HEK293T (cell line): Measurements from ENCODE around the gene MYO15B.

Source experiments
- CTCF ChIA-PET: fragments of 350-600 bp; formaldehyde crosslinking; extraction: SDS; loops from one replicate; lab custom pipeline; 2021; ENCODE audit warnings: antibody characterized with exemption, inconsistent platforms; lab: Yijun Ruan, JAX
- POLR2A ChIA-PET: fragments of 350-600 bp; formaldehyde crosslinking; extraction: SDS; loops from one replicate; lab custom pipeline; 2020; ENCODE audit warnings: antibody characterized with exemption, inconsistent platforms; lab: Yijun Ruan, JAX
- DNase-seq: peaks from one replicate; pipeline ENCODE4 v3.0.0; 2012; ENCODE audit warnings: mixed read lengths; ENCODE audit errors: extremely low spot score
- ARNT ChIP-seq: fragments of 450-650 bp; IDR thresholded peaks from 2 replicates; pipeline ENCODE4 v1.6.1; 2017; ENCODE audit warnings: mild to moderate bottlenecking
- BHLHE40 ChIP-seq: fragments of 450-650 bp; IDR thresholded peaks from 2 replicates; pipeline ENCODE4 v1.6.1; 2016; ENCODE audit warnings: mild to moderate bottlenecking, moderate library complexity, borderline replicate concordance
- CTBP1 ChIP-seq: fragments of 450-650 bp; IDR thresholded peaks from 2 replicates; pipeline ENCODE4 v1.6.1; 2016; ENCODE audit warnings: borderline replicate concordance
- ELF4 ChIP-seq: fragments of 450-650 bp; IDR thresholded peaks from 2 replicates; pipeline ENCODE4 v1.6.1; 2017; ENCODE audit warnings: antibody characterized with exemption
- FOXA1 ChIP-seq: fragments of 450-650 bp; IDR thresholded peaks from 2 replicates; pipeline ENCODE4 v1.6.1; 2016; ENCODE audit warnings: mild to moderate bottlenecking
- FOXK2 ChIP-seq: fragments of 450-650 bp; IDR thresholded peaks from 2 replicates; pipeline ENCODE4 v1.6.1; 2016; ENCODE audit warnings: mild to moderate bottlenecking
- FOXM1 ChIP-seq: fragments of 450-650 bp; IDR thresholded peaks from 2 replicates; pipeline ENCODE4 v1.6.1; 2017; ENCODE audit warnings: mild to moderate bottlenecking, borderline replicate concordance
- HDGF ChIP-seq: fragments of 450-650 bp; IDR thresholded peaks from 2 replicates; pipeline ENCODE4 v1.6.1; 2017; ENCODE audit warnings: antibody characterized with exemption, borderline replicate concordance
- L3MBTL2 ChIP-seq: fragments of 450-650 bp; conservative IDR thresholded peaks from 2 replicates; pipeline ENCODE4 v1.6.1; 2016; ENCODE audit warnings: mild to moderate bottlenecking
- LEF1 ChIP-seq: fragments of 450-650 bp; IDR thresholded peaks from 2 replicates; pipeline ENCODE4 v1.6.1; 2017; ENCODE audit warnings: mild to moderate bottlenecking, borderline replicate concordance
- NFRKB ChIP-seq: fragments of 450-650 bp; IDR thresholded peaks from 2 replicates; pipeline ENCODE4 v1.6.1; 2016; ENCODE audit warnings: mild to moderate bottlenecking, moderate library complexity
- SP1 ChIP-seq: fragments of 450-650 bp; IDR thresholded peaks from 2 replicates; pipeline ENCODE4 v1.6.1; 2017
- SUZ12 ChIP-seq: fragments of 450-650 bp; IDR thresholded peaks from 2 replicates; pipeline ENCODE4 v1.6.1; 2016; ENCODE audit warnings: mild to moderate bottlenecking
- TARDBP ChIP-seq: fragments of 450-650 bp; IDR thresholded peaks from 2 replicates; pipeline ENCODE4 v1.6.1; 2016
- ZNF384 ChIP-seq: fragments of 450-650 bp; IDR thresholded peaks from 2 replicates; pipeline ENCODE4 v1.6.1; 2016
- TF ChIP-seq, protein P1 (sequence below): fragments of 450-650 bp; IDR thresholded peaks from 2 replicates; pipeline ENCODE4 v1.6.1; 2016

The MYO15B gene

DNA sequence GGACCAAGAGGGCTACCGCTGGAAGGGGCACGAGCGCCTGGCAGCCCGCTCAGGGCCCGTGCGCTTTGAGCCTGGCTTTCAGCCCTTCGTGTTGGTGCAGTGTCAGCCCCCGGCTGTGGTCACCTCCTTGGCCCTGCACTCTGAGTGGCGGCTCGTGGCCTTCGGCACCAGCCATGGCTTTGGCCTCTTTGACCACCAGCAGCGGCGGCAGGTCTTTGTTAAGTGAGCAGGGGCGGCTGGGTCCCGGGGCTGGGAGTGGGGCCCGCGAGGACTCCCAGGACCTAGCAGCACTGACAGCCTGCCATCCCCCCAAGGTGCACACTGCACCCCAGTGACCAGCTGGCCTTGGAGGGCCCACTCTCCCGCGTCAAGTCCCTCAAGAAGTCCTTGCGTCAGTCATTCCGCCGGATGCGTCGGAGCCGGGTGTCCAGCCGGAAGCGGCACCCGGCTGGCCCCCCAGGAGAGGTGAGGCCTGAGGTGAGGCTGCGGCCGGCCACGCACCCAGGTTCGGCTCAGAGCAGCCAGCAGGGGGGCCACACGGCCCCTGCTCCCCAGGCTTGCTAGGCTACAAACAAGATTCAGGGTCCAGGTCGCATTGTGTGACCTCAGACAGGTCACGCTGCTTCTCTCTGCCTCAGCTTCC lies 17.4 kb upstream of the MYO15B start:
- ChIA-PET POLR2A (no interaction called here), CTCF (no interaction called here)
- TF ChIP-seq BHLHE40 (no peak), FOXM1 (no peak), TARDBP (no peak), NFRKB (no peak), SUZ12 (no peak), HDGF (no peak)
- DNase-seq, result no peak

DNA sequence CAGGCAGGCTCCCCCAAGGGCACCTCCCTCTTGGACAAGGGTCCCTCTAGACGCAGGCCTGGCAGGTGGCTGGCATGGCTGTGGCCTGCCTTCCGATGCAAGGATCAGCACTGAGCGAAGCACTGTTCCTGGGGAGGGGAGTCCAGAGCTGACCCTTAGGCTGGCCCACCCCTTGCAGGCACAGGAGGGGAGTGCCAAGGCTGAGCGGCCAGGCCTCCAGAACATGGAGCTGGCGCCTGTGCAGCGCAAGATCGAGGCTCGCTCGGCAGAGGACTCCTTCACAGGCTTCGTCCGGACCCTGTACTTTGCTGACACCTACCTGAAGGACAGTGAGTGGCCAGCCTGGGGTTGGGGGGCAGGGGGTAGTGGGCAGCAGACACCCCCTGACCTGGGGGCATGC lies 16.8 kb upstream of the MYO15B start:
- no peak for DNase-seq
- ChIA-PET CTCF (no interaction called here), POLR2A (interaction anchor here (0.8 kb wide), 1 partner anchor 96 kb away, joined by 3 read pairs; the partner anchor contains the start of genes RECQL5 and SAP30BP)
- no peak for TF ChIP-seq SUZ12
- TF ChIP-seq ZNF384, result no peak
- TF ChIP-seq L3MBTL2, result no peak
- no peak for TF ChIP-seq LEF1
- TF ChIP-seq BHLHE40, result no peak
- TF ChIP-seq SP1, result no peak
- no peak for TF ChIP-seq TARDBP
- no peak for TF ChIP-seq ELF4
- TF ChIP-seq HDGF, result no peak
- no peak for TF ChIP-seq FOXM1
- no peak for TF ChIP-seq CTBP1
- no peak for TF ChIP-seq FOXA1
- no peak for TF ChIP-seq ARNT
- TF ChIP-seq NFRKB, result no peak
- no peak for TF ChIP-seq FOXK2
- TF ChIP-seq, protein P1, sequence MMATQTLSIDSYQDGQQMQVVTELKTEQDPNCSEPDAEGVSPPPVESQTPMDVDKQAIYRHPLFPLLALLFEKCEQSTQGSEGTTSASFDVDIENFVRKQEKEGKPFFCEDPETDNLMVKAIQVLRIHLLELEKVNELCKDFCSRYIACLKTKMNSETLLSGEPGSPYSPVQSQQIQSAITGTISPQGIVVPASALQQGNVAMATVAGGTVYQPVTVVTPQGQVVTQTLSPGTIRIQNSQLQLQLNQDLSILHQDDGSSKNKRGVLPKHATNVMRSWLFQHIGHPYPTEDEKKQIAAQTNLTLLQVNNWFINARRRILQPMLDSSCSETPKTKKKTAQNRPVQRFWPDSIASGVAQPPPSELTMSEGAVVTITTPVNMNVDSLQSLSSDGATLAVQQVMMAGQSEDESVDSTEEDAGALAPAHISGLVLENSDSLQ, result no peak

GRCh38 chr17:75571197-75571884 lies 16.3 kb upstream of the MYO15B start:
- TF ChIP-seq FOXM1 (no peak), HDGF (no peak), NFRKB (no peak), L3MBTL2 (no peak), SP1 (no peak), CTBP1 (no peak)
- TF ChIP-seq, protein P1, result no peak
- CTCF ChIA-PET, result no interaction called here
- DNase-seq, result no peak
- POLR2A ChIA-PET, result interaction anchor here (0.8 kb wide), 1 partner anchor 96 kb away, joined by 3 read pairs; the partner anchor contains the start of genes RECQL5 and SAP30BP

- TF ChIP-seq FOXA1, result no peak
- no peak for TF ChIP-seq SP1
- TF ChIP-seq NFRKB, result no peak
- no peak for TF ChIP-seq TARDBP
- no peak for TF ChIP-seq HDGF
- TF ChIP-seq, protein P1, result no peak
- no peak for TF ChIP-seq CTBP1
- TF ChIP-seq ZNF384, result no peak
- no peak for TF ChIP-seq ELF4
- no peak for TF ChIP-seq L3MBTL2
- CTCF ChIA-PET, result no interaction called here
- POLR2A ChIA-PET, result no interaction called here
- DNase-seq, result no peak
These were observed 15.8 kb upstream of the MYO15B start for GRCh38 chr17:75571885-75572215.

DNA sequence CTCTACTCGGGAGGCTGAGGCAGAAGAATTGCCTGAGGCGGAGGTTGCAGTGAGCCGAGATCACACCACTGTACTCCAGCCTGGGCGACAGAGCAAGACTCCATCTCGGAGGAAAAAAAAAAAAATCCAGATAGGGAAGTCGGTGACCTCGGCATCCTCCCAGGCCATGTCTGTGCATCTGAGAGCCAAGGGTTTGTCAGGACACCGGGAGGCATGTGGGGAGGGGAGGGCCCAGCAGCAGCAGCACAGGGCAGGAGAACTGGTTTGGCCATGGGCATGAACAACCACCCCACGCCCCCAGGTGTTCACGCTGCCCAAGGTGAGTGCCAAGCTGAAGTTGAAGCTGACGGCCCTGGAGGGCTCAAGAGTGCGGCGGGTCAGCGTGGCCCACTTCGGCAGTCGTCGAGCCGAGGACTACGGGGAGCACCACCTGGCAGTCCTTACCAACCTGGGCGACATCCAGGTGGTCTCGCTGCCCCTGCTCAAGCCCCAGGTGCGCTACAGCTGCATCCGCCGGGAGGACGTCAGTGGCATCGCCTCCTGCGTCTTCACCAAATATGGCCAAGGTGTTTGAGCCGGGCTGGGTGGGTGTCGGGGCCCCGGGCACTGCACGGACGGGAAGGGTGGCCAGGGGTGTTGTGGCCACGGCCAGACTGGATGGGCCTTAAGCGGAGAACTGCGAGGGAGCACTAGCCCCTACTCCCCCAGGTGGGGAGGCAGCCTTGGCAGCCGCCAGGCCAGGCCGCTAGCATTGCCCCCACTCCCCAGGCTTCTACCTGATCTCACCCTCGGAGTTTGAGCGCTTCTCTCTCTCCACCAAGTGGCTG lies 14.7 kb upstream of the MYO15B start:
- POLR2A ChIA-PET, result no interaction called here
- DNase-seq, result no peak
- CTCF ChIA-PET, result no interaction called here
- TF ChIP-seq ELF4 (no peak), SUZ12 (no peak), FOXA1 (no peak), ZNF384 (no peak), NFRKB (no peak), CTBP1 (no peak), FOXK2 (no peak), L3MBTL2 (no peak), TARDBP (no peak), SP1 (no peak)
- TF ChIP-seq, protein P1, result no peak
